Anterior cingulate cortex (tissue), 58 donors: ENCODE results near the gene TBL3.

Experiments
- DNase-seq, 58 donors: peaks; one replicate each; lab custom pipeline; 2025; lab: John Stamatoyannopoulos, UW

TBL3 gene

DNA sequence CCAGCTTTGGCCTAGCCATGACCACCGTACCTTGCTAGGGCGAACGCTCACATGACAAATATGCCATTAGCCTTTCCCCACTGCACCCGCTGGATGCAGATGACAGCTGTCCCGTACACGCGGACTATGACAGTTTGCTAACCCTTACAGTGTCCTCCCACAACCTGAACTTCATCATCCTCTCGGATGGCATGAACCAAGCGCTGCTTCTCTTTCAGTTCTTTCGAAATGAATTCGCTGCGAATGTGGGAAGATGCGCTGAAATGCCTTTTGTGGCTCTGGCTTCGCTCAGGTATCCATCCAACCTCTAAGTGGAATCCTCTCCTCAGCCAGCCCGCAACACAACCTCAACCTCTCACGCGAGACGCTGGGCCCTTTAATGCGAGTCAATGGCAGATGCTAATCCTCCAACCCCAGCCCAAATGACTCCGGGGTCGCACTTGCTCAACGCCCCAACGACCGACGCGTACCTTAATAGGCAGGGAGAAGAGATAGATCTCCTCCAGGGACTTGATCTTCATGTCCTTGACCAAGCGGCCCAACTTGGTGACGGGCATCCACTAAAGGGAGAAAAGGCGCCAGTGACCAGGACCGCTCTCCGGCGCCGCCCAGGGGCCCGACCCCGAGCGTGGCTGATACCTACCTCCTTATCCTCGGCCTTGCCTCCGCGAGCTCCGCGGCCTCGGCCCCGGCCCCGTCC is 7.9 kb upstream of the TBL3 start:
- peak in 12 of 58 donors; percentile 38 to 75 (median 63) for DNase-seq

DNA sequence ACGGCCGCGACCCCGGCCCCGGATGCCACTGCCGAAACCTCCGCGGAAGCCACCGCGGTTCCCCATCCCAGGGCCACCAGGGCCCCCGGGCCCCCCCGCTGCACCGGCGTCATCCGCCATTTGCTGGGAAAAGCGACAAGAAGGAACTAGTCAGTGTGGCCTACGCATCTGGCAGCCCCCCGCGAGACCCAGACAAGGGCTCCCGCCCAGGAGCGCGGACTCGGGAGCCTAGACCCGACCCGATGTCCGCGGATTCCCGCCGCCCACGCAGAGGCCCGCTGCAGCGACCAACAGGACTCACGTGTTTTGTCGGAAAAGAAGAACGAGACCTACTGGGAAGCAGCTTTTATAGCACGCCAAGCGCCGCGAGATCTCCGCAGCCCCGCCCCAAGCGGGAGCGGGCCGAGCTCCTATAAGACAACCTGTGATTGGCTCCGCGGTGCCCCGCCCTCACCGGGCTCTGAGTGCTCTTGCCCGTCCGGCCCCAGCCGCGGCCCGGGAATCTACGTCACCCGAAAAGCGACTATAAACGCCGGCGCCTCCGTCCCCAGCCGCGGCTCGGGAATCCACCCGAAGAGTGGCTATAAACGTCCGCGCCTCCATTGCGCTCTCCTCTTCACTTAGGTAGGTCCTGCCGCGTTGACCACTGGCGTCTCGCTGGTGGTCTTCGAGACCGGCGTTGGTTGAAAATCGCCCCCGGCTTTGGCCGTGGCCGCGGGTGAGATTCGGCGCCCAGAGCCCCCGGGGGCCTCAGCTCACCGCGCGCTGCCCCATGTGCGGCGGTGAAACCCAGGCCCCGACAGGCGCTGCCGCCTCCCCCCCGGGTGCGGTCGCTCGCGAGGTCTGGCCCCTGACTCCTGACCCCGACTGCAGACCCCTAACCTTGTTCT is 7.1 kb upstream of the TBL3 start, which contains the start of gene RPS2:
Gene RPS2 (minus strand): TSS at position 321 of the 890 bp plus-strand sequence. CDS start 201 bp downstream, at position 120.
- DNase-seq = peak; percentile 80 to 100 (median 97)

DNA sequence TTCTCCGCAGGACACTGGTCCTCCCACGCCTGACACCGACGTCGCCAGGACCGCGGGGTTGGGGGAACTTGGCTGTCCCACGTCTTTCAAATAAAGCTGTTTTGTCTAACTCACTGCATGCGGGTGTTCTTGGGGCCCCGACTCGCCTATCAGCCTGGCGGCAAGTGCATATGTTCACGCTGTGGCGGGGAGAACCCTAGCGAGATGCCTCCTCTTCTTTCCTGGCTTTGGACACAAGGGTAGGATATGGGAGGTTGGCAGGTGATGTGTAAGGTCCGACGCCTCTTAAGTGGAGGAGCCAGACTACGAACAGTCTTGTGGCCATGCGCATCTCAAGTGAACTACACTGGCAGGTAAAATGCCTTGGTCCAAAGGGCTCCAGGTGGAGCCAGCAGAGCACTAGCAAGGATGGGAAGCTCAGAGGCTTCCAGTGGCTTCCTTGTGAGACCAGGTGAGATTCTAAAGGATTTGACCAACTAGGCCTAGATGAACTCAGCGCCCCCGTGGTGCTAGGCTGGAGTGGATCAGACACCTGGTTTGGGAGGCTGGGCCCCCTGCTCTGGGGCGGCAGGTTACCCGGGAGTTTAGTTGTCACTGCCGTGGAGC is 6.4 kb upstream of the TBL3 start:
- no peak for DNase-seq

DNA sequence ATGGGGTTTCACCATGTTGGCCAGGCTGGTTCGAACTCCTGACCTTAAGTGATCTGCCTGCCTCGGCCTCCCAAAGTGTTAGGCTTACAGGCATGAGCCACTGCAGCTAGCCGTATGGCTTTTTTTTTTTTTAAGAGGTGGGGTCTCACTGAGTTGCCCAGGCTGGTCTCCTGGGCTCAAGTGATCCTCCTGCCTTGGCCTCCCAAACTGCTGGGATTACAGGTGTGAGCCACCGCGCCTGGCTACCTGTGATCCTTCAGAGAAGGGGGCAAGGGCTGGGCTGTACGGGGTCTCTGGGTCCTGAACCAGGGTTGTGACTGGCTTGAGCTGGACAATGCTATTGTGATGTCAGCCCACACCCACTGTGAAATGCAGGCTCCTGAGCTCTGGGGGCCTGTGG is 5.4 kb upstream of the TBL3 start, which contains the start of gene RNF151:
Gene RNF151 (plus strand): TSS at position 397 of the 400 bp plus-strand sequence. CDS start 26 bp downstream, outside the sequence.
- DNase-seq = no peak

DNA sequence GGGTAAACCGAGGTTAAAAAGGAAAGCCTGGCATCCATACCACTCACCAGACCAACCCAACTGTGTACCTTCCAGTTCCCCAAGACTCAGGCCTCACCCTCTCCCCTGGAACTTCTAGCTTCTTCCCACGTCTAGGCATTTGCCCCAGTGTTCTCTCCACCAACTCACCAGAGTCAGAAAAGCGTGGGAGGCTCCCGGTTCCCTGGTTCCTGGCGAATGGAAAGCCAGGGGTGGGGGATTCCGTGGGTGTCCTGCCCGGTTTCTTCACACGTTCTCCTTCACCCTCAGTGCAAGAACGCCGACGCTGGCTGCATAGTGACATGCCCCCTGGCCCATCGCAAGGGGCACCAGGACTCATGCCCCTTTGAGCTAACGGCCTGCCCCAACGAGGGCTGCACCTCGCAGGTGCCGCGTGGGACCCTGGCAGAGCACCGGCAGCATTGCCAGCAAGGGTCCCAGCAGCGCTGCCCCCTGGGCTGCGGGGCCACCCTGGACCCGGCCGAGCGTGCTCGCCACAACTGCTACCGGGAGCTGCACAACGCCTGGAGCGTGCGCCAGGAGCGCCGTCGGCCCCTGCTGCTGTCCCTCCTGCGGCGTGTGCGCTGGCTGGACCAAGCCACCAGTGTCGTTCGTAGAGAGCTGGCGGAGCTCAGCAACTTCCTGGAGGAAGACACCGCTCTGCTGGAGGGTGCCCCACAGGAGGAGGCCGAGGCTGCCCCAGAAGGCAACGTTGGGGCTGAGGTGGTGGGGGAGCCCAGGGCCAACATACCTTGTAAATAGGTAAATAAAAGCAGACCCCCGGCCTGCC is 3.5 kb upstream of the TBL3 start:
- DNase-seq = peak in 1 of 58 donors; percentile 29

DNA sequence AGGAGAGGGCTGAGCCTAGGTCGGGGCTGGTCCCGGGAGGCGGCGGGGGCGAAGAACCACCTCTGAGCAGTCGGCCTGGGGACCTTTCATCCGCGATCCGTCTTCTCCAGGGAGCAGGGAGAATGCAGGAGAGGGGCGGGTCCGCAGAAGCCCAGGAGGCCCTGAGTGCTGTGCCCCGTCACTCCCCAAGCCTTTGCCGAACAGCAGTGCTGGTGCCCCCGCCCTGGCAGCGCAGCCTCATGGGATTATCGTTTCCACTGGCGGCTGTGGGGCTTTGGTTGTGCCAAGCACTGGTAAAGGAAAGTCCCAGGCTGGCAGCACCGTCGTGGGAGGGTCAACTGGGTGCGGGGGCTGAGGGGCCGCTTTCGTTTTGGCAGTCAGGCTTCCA is 631 bp downstream of the TBL3 start:
- DNase-seq = no peak

DNA sequence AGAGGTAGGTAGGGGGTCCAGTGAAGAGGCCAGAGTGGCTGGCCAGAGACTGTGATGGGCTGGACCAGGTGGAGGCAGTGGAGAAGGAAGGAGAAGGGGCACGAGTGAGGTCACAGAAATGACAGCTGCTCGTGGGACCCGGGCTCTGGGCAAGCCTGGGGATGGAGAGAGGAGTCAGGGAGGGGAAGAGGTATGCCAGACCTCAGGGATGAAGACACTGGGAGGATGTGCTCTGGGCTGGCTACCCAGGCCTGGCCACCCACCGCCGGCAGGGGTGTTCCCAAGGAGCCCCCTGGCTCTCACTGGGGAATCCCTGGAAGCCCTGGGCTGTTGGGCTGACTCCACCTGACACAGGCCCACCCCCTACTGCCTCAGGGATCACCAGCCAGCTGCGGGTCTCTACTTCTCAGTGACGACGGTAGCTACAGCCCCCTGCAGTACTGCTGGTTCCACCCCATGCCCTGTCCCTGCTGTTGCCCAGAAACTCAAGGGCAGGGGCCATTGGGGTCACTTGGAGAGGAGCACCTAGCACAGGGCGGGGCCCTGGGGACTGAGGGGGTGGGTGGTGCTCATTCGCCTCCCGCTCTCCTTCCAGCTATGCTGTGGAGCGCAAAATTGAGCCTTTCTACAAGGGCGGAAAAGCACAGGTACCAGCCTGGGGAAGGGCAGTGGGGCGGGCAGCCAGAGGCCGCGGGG is 1.8 kb downstream of the TBL3 start:
- DNase-seq = no peak

DNA sequence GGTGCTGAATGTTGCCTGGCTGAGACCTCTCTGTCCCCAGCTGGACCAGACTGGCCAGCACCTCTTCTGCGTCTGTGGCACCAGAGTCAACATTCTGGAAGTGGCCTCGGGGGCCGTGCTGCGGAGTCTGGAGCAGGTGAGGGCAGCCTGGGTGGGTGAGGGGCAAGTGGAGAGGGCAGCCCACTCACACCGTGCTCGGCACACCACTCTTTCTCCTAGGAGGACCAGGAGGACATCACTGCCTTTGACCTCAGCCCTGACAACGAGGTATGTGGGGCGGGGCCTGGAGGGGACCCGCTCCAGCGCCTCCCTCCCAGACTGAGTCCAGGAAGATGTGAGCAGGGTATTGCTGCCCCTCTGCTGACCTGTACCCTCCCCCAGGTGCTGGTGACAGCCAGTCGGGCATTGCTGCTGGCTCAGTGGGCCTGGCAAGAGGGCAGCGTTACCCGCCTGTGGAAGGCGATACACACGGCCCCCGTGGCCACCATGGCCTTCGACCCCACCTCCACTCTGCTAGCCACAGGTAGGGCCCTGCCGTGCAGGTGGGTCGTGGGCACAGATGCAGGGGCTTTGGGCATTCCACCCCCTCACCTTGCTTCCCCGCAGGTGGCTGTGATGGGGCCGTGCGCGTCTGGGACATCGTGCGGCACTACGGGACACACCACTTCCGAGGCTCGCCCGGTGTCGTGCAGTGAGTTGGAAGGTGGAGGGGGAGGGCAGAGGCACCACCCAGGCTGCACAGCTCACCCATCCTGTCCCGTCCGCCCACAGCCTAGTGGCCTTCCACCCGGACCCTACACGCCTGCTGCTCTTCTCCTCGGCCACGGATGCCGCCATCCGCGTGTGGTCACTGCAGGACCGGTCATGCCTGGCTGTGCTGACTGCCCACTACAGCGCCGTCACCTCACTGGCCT is 2.6 kb downstream of the TBL3 start:
- no peak for DNase-seq

DNA sequence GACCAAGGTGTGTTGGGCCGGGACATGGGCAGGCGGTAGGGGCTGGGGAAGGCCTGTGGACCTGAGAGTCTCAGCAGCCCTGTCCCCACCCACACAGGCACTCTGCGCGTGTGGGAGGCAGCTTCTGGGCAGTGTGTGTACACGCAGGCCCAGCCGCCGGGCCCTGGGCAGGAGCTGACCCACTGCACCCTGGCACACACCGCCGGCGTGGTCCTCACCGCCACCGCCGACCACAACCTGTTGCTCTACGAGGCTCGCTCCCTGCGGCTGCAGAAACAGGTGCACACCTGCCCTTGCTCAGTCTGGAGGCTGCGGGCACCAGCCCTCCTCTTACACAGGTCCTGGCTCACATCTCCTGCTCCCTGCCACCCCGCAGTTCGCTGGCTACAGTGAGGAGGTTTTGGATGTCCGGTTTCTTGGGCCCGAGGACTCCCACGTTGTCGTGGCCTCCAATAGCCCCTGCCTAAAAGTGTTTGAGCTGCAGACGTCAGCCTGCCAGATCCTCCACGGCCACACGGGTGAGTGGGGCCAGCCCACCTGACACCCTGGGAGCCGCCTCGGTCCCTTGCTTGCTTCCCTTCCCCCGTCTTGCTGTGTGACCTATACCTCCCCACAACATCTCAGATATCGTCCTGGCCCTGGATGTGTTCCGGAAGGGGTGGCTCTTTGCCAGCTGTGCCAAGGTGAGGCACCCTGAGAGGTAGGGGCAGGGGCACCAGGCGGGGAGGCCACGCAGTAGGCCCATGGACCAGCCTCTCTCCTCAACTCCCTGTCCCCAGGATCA is 3.8 kb downstream of the TBL3 start:
- no peak for DNase-seq

DNA sequence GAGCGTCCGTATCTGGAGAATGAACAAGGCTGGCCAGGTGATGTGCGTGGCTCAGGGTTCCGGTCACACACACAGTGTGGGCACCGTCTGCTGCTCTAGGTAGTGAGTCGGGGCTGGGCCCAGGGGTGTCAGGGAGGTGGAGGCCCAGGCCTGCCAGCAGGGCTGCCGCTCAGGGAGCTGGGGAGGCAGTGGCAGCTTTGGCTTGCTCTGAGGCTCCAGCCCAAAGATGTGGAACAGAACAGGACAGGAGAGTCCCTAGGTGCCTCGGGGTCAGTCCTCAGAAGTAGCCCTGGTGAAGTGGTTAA is 4.3 kb downstream of the TBL3 start:
- DNase-seq = no peak

DNA sequence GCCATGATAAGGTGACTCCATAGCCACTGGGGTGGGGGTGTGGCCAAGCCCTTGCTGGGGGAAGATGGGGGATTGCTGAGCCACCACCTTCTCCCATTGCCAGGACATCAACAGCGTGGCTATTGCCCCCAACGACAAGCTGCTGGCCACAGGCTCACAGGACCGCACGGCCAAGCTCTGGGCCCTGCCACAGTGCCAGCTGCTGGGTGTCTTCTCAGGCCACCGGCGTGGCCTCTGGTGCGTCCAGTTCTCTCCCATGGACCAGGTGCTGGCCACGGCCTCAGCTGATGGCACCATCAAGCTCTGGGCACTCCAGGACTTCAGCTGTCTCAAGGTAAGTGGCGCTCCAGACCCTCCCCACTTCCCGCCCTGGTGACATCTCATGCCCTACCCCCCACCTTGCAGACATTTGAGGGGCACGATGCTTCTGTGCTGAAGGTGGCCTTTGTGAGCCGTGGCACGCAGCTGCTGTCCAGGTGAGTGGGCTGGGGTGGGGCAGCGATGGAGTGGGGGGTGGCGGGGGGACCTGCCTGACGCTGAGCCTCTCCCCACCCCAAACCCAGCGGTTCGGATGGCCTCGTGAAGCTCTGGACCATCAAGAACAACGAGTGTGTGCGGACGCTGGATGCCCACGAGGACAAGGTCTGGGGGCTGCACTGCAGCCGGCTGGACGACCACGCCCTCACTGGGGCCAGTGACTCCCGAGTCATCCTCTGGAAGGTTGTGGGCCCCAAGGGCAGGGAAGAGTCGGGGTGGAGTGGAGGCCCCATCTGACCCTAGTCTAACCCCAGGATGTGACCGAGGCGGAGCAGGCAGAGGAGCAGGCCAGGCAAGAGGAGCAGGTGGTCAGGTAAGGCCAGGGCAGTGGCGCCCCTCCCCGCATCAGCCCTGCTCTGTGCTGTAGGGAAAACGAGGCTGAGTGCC is 5.4 kb downstream of the TBL3 start:
- no peak for DNase-seq

DNA sequence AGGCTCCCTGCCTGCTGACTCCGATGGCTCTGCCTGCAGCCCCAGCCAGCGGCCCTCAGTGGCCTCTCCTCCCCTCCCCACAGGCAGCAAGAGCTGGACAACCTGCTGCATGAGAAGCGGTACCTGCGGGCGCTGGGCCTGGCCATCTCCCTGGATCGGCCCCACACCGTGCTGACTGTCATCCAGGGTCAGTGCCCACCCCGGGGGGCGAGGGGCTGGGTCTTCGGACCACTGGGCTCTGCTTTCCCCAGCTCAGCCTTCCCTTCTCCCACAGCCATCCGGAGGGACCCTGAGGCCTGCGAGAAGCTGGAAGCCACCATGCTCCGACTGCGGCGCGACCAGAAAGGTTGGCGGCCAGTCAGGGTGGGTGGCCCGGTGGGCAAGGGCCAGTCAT is 6.0 kb downstream of the TBL3 start:
- DNase-seq = no peak

DNA sequence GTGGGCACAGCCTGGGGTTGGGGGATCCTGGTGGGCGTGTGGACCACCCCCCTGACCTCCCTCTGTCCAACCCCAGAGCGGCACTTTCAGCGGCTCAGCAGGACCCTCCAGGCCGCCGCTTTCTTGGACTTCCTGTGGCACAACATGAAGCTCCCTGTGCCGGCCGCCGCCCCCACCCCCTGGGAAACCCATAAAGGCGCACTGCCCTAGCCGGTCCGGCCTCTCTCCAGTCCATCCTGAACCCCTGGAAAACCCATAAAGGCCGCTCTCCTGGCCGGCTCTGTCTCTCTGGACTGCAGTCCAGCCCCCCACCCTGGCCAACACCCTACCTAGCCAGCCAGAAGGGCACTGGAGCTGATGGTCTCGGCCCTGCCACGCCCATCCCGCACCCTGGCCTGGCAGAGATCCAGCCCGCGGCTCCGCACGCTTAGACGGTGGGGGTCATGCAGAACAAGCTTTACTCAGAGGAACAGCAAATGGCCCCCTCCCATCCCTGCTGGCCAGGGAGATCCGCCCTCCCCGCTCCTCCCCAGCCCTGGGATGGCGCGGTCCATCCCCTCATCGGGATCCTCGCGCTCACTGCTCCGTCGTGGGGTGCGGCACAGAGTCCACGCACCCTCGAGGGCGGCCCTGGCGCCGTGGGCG is 6.7 kb downstream of the TBL3 start:
- DNase-seq = no peak

DNA sequence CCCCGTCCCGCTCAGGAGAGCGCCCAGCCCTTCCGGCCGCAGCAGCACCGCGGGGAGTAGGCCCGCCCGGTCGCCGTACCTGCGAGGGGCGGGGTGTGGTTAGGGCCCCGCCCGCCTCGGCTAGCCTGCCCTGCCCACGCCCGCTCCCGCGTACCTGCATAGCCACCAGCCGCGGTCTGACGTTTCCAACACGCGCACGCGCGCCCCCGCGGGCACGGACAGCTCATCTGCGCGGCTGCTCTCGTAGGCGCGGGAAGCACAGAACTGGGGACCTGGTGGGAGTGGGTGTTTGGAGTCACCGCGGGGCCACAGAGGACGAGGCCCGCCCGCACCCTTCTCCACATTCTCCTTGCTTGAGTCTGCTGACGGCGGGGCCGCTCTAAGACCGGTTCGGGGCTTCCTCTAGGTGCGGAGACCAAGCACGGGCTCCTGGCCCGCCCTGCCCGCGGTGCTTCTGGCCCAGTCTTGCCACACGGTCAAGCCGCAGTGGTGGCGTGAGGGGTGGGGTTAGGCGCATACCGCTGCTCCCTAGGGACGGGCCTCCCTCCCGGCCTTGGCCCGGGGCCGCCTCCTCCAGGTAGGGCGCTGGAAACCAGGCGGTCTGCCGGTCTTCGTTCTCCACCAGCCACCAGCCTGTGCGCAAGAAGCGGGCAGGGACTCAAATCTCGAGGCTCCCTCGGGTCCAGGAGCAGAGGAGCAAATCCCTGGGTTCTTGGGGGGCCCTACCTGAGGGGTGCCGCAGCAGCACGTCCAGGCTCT is 7.6 kb downstream of the TBL3 start:
- peak in 1 of 58 donors; percentile 18 for DNase-seq

DNA sequence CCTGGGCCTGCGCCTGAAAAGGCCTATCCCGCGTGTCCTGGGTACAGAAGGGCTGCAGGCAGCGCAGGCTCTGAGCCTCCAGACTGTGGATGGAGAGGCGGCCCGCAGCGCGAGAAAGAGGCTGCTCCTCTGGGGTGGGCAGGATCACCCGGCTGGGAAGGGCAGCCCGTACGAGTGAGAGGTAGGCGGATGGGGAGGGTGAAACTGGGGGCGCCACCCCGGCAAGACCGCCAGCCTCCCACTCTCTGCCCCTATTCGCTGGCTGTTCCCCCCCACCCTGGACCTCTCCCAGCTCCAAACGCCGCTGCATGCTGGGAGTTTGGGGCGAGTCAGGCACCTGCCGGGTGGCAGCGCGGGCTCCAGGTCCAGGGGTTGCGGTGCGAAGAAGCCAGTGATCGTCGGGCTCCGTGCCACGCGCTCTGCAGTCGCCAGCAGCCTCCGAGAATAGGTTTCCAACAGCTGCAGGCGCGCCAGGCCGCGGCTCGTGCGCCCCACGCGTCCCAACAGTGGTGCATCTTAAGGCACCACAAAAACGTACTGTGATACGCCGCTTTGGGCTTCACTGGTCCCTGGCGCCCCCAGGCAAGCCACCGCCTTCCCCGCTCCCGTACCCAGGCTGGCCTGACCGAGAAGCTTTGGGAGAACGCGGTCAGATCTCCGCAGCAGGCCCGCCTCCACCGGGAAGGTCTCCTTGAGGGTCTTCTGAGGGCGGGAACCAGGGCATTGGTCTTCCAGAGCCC is 8.3 kb downstream of the TBL3 start:
- DNase-seq = no peak
